Endothelial cell of umbilical vein (primary cell): ENCODE measurements around the gene LRRC73. TPM values are rescaled to one million over a fixed set of nuclear protein-coding genes. Genes with fewer than 3 reads are reported as not detected.

Experiments used
- BruUV-seq: library from RNA; stranded (reverse); fragments of 400-500 nt; replicated peaks from 2 replicates; lab custom pipeline; 2021; lab: Mats Ljungman, UMichigan
- CTCF ChIA-PET: fragments of 300-600, 350-600 bp; sonication (Branson Sonifier 250); formaldehyde crosslinking; loops from one replicate; lab custom pipeline; 2021; ENCODE audit warnings: antibody characterized with exemption, inconsistent platforms; lab: Charles Lee
- POLR2A ChIA-PET: fragments of 300-600, 350-600 bp; sonication (Branson Sonifier 250); formaldehyde crosslinking; loops from one replicate; lab custom pipeline; 2021; ENCODE audit warnings: antibody characterized with exemption, inconsistent platforms; lab: Charles Lee
- DNase-seq: peaks from one replicate; pipeline ENCODE4 v3.0.0-alpha.2; 2011; ENCODE audit warnings: low read depth, low spot score
- FAIRE-seq: peaks from 2 replicates; lab custom pipeline; 2011; peaks lifted over from hg19 to GRCh38; lab: Jason Lieb, UNC
- H2AFZ ChIP-seq: 2 replicates; pipeline ENCODE4 v1.6.0; 2012; ENCODE audit warnings: low read depth, low read length, control low read depth, inconsistent platforms
- H3K27ac ChIP-seq: 2 replicates; pipeline ENCODE4 v1.5.1; 2011; ENCODE audit warnings: low read depth, mild to moderate bottlenecking, control low read depth, low read length, moderate library complexity; ENCODE audit not compliant: insufficient read depth
- H3K27me3 ChIP-seq, 2 experiments: 2 replicates each; pipeline versions ENCODE4 v1.6.0 to v1.6.1; 2011; ENCODE audit warnings: low read length in 2 of 2, mixed read lengths in 1 of 2; ENCODE audit not compliant: control insufficient read depth in 2 of 2, insufficient read depth in 2 of 2
- H3K36me3 ChIP-seq, 2 experiments: 2 replicates in 1 of 2; 3 replicates in 1 of 2; pipeline ENCODE4 v1.5.1; 2011; ENCODE audit warnings: low read length in 2 of 2, mild to moderate bottlenecking in 1 of 2, moderate library complexity in 1 of 2; ENCODE audit not compliant: control insufficient read depth in 2 of 2, insufficient read depth in 2 of 2; ENCODE audit errors: extremely low read depth in 1 of 2
- H3K4me1 ChIP-seq: 3 replicates; pipeline ENCODE4 v1.5.1; 2011; ENCODE audit warnings: mild to moderate bottlenecking, low read length; ENCODE audit not compliant: control insufficient read depth, insufficient read depth; ENCODE audit errors: extremely low read depth
- H3K4me2 ChIP-seq: 2 replicates; pipeline ENCODE4 v1.6.1; 2011; ENCODE audit warnings: low read length, control low read depth, mixed read lengths; ENCODE audit not compliant: insufficient read depth
- H3K4me3 ChIP-seq, 3 experiments: fragments of 200-600 bp in 1 of 3; sonication (generic), shearing (Covaris generic) in 1 of 3; replicated peaks in 1 of 3; 2 replicates each; pipeline ENCODE4 v1.5.1; 2011 to 2016; ENCODE audit warnings: control low read depth in 3 of 3, low read length in 3 of 3, mild to moderate bottlenecking in 2 of 3, inconsistent platforms in 1 of 3, low read depth in 1 of 3, moderate library complexity in 1 of 3; ENCODE audit not compliant: insufficient read depth in 1 of 3
- H3K79me2 ChIP-seq: 2 replicates; pipeline ENCODE4 v1.6.0; 2012; ENCODE audit warnings: low read length, inconsistent platforms; ENCODE audit not compliant: control insufficient read depth, insufficient read depth
- H3K9ac ChIP-seq: replicated peaks from 2 replicates; pipeline ENCODE3; 2011; ENCODE audit warnings: low read length, control low read depth; ENCODE audit not compliant: insufficient read depth; ENCODE audit errors: extremely low read depth
- H3K9me1 ChIP-seq: replicated peaks from 3 replicates; pipeline ENCODE4 v1.6.0; 2011; ENCODE audit warnings: mild to moderate bottlenecking, low read length; ENCODE audit not compliant: control insufficient read depth, insufficient read depth; ENCODE audit errors: extremely low read depth
- H3K9me3 ChIP-seq: replicated peaks from 2 replicates; pipeline ENCODE4 v1.5.1; 2012; ENCODE audit warnings: low read length, inconsistent platforms; ENCODE audit not compliant: control insufficient read depth, insufficient read depth
- H4K20me1 ChIP-seq: replicated peaks from 2 replicates; pipeline ENCODE3; 2011; ENCODE audit warnings: mild to moderate bottlenecking, low read length; ENCODE audit not compliant: control insufficient read depth, insufficient read depth; ENCODE audit errors: extremely low read depth
- CTCF ChIP-seq, 2 donors: IDR thresholded peaks; 1 replicate in 1 of 2; 2 replicates in 1 of 2; pipeline ENCODE4 v1.5.1; 2011; ENCODE audit warnings: low read length in 2 of 2, mild to moderate bottlenecking in 2 of 2, moderate library complexity in 2 of 2, control low read depth in 1 of 2, inconsistent platforms in 1 of 2, low read depth in 1 of 2; ENCODE audit not compliant: insufficient read depth in 1 of 2; ENCODE audit errors: extremely low read depth in 1 of 2
- EZH2 ChIP-seq: IDR thresholded peaks from 2 replicates; pipeline ENCODE4 v1.6.1; 2012; ENCODE audit warnings: borderline replicate concordance, low read depth, mild to moderate bottlenecking, moderate library complexity, low read length, inconsistent platforms; ENCODE audit not compliant: severe bottlenecking
- FOS ChIP-seq: IDR thresholded peaks from 2 replicates; pipeline ENCODE4 v1.6.1; 2011; ENCODE audit warnings: mild to moderate bottlenecking, low read length, moderate library complexity, borderline replicate concordance; ENCODE audit not compliant: insufficient read depth
- GATA2 ChIP-seq: IDR thresholded peaks from 2 replicates; pipeline ENCODE4 v1.7.0; 2011; ENCODE audit warnings: low read depth, mild to moderate bottlenecking, moderate library complexity, mixed read lengths, low read length; ENCODE audit not compliant: insufficient read length, insufficient read depth
- JUN ChIP-seq: IDR thresholded peaks from 2 replicates; pipeline ENCODE4 v1.6.1; 2011; ENCODE audit warnings: borderline replicate concordance, low read depth; ENCODE audit not compliant: insufficient read length, insufficient read depth
- MAX ChIP-seq: IDR thresholded peaks from 2 replicates; pipeline ENCODE4 v1.6.1; 2011; ENCODE audit not compliant: insufficient read depth, insufficient read length
- MYC ChIP-seq: IDR thresholded peaks from one replicate; pipeline ENCODE4 v1.6.1; 2011; ENCODE audit warnings: mild to moderate bottlenecking, low read depth, low read length
- POLR2A ChIP-seq: IDR thresholded peaks from 2 replicates; pipeline ENCODE4 v1.6.1; 2012; ENCODE audit warnings: low read depth, mild to moderate bottlenecking, control low read depth, low read length
- POLR2AphosphoS5 ChIP-seq: IDR thresholded peaks from 2 replicates; pipeline ENCODE4 v1.6.1; 2012; ENCODE audit warnings: low read depth, mild to moderate bottlenecking, control low read depth, low read length, moderate library complexity; ENCODE audit not compliant: insufficient read depth
- dilution Hi-C: fragments of 300-500 bp; cut with MboI; formaldehyde crosslinking; loops from one replicate; pipeline ENCODE4 v1.15.0; 2019; ENCODE audit warnings: low sequenced_read_pairs; ENCODE audit not compliant: extremely low pct_ligation_motif_present
- intact Hi-C: fragments of 100-400 bp; cut with micrococcal nuclease; formaldehyde crosslinking; loops from one replicate; pipeline ENCODE4 v1.10.0; 2022
- polyA plus RNA-seq, 4 experiments: library from polyadenylated mRNA; depleted of rRNA in 3 of 4; stranded (reverse) in 3 of 4; unstranded in 1 of 4; fragments of >200 nt; gene quantifications; 2 replicates each; pipeline versions ENCODE4 v1.2.1 to v1.2.3, GENCODE V29; 2011 to 2012; ENCODE audit warnings: missing spikeins in 1 of 4
- total RNA-seq: library from RNA; stranded (reverse); gene quantifications from 2 replicates; pipeline ENCODE4 v1.2.3, GENCODE V29; 2021

LRRC73 gene
- total and polyA plus RNA-seq, 2 donors (not counting 3 experiments of a cell fraction or from before 2014, with no cell fraction given) = 0.11 to 0.58 TPM

- POLR2A ChIA-PET = interaction anchor here (0.6 kb wide), 1 partner anchor 21 kb away, joined by 3 read pairs; no protein-coding TSS in a partner anchor
- H3K79me2 ChIP-seq = peaks cover 14% of the 10 kb centered on the region
- no peaks in the 10 kb centered on the region for H3K9me1 ChIP-seq
- no peak overlapping the region for H3K27ac ChIP-seq
- no peak for FAIRE-seq
- H3K9me3 ChIP-seq = no peaks in the 10 kb centered on the region
- no peak overlapping the region for H3K4me2 ChIP-seq
- H3K36me3 ChIP-seq = no peaks in the 10 kb centered on the region
- no peak for DNase-seq
- H3K9ac ChIP-seq = no peak overlapping the region
- TF ChIP-seq POLR2A = no peak
- TF ChIP-seq MYC = no peak
- no peak for TF ChIP-seq EZH2
- TF ChIP-seq MAX = no peak
- no peak for TF ChIP-seq CTCF (IDR thresholded peaks at IDR 0.05; ENCODE audit: extremely low read depth in 1 of 2, insufficient read depth in 1 of 2, low read depth in 1 of 2, low read length in 2 of 2)
- dilution Hi-C loops (no loop called here), intact Hi-C loops (no loop called here)
- no TSS peak for BruUV-seq
- CTCF ChIA-PET = interaction anchor here (1.2 to 1.6 kb wide), 3 partner anchors 16 to 30 kb away, joined by 3 to 4 read pairs (median 3); no protein-coding TSS in a partner anchor
- no peak overlapping the region for H2AFZ ChIP-seq
- peaks cover 9% of the 10 kb centered on the region for H3K4me1 ChIP-seq
- H3K27me3 ChIP-seq = peaks cover 0 to 3% of the 10 kb centered on the region in 2 experiments
- no peaks in the 10 kb centered on the region for H4K20me1 ChIP-seq
- H3K4me3 ChIP-seq = no peak overlapping the region
Observed at GRCh38 chr6:43475516-43475915, 34.6 kb downstream of the LRRC73 start.

GRCh38 chr6:43472515-43472914, 37.6 kb downstream of the LRRC73 start:
- Histone ChIP-seq H3K9me3 (no peaks in the 10 kb centered on the region), H3K4me1 (no peaks in the 10 kb centered on the region), H3K9ac (no peak overlapping the region), H3K27ac (no peak overlapping the region), H3K27me3 (peaks cover 7 to 8% of the 10 kb centered on the region in 2 experiments), H4K20me1 (no peaks in the 10 kb centered on the region), H3K9me1 (no peaks in the 10 kb centered on the region), H3K4me2 (no peak overlapping the region), H3K4me3 (no peak overlapping the region), H3K79me2 (no peaks in the 10 kb centered on the region), H3K36me3 (no peaks in the 10 kb centered on the region), H2AFZ (no peak overlapping the region)
- dilution Hi-C loops = no loop called here
- BruUV-seq = no TSS peak
- TF ChIP-seq EZH2 (no peak), CTCF (IDR thresholded peaks at IDR 0.05; ENCODE audit: extremely low read depth in 1 of 2, insufficient read depth in 1 of 2, low read depth in 1 of 2, low read length in 2 of 2) (no peak), FOS (no peak), MYC (no peak), POLR2A (no peak), JUN (no peak), POLR2AphosphoS5 (no peak), MAX (no peak), GATA2 (no peak)
- intact Hi-C loops = no loop called here
- FAIRE-seq = no peak
- DNase-seq = no peak
- ChIA-PET POLR2A (no interaction called here), CTCF (no interaction called here)
